Measurements from ENCODE around the gene VPS36.
"Not testable (repeated sequence)": the region's sequence is repeated elsewhere in the genome, so short reads cannot be mapped to it uniquely, and the experiment has no call there.

DNA sequence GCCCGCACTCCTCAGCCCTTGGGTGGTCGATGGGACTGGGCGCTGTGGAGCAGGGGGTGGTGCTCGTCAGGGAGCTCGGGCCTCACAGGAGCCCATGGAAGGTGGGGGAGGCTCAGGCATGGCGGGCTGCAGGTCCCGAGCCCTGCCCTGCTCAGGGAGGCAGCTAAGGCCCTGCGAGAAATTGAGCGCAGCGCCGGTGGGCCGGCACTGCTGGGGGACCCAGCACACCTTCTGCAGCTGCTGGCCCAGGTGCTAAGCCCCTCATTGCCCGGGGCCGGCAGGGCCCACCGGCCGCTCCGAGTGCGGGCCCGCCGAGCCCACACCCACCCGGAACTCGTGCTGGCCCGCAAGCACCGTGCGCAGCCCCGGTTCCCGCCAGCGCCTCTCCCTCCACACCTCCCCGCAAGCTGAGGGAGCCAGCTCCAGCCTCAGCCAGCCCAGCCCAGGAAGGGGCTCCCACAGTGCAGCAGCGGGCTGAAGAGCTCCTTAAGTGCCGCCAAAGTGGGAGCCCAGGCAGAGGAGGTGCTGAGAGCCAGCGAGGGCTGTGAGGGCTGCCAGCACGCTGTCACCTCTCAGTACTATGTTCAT lies 42.3 kb downstream of the VPS36 start:
- TF ChIP-seq, protein P1, sequence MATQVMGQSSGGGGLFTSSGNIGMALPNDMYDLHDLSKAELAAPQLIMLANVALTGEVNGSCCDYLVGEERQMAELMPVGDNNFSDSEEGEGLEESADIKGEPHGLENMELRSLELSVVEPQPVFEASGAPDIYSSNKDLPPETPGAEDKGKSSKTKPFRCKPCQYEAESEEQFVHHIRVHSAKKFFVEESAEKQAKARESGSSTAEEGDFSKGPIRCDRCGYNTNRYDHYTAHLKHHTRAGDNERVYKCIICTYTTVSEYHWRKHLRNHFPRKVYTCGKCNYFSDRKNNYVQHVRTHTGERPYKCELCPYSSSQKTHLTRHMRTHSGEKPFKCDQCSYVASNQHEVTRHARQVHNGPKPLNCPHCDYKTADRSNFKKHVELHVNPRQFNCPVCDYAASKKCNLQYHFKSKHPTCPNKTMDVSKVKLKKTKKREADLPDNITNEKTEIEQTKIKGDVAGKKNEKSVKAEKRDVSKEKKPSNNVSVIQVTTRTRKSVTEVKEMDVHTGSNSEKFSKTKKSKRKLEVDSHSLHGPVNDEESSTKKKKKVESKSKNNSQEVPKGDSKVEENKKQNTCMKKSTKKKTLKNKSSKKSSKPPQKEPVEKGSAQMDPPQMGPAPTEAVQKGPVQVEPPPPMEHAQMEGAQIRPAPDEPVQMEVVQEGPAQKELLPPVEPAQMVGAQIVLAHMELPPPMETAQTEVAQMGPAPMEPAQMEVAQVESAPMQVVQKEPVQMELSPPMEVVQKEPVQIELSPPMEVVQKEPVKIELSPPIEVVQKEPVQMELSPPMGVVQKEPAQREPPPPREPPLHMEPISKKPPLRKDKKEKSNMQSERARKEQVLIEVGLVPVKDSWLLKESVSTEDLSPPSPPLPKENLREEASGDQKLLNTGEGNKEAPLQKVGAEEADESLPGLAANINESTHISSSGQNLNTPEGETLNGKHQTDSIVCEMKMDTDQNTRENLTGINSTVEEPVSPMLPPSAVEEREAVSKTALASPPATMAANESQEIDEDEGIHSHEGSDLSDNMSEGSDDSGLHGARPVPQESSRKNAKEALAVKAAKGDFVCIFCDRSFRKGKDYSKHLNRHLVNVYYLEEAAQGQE (IDR thresholded peaks at IDR 0.05; ENCODE audit: borderline replicate concordance) = not testable (repeated sequence)
- TF ChIP-seq, protein P2, sequence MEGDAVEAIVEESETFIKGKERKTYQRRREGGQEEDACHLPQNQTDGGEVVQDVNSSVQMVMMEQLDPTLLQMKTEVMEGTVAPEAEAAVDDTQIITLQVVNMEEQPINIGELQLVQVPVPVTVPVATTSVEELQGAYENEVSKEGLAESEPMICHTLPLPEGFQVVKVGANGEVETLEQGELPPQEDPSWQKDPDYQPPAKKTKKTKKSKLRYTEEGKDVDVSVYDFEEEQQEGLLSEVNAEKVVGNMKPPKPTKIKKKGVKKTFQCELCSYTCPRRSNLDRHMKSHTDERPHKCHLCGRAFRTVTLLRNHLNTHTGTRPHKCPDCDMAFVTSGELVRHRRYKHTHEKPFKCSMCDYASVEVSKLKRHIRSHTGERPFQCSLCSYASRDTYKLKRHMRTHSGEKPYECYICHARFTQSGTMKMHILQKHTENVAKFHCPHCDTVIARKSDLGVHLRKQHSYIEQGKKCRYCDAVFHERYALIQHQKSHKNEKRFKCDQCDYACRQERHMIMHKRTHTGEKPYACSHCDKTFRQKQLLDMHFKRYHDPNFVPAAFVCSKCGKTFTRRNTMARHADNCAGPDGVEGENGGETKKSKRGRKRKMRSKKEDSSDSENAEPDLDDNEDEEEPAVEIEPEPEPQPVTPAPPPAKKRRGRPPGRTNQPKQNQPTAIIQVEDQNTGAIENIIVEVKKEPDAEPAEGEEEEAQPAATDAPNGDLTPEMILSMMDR (IDR thresholded peaks at IDR 0.05; ENCODE audit: poor library complexity, severe bottlenecking) = not testable (repeated sequence)
- not testable (repeated sequence) for TF ChIP-seq TAF1 (IDR thresholded peaks at IDR 0.05; ENCODE audit: low read depth); RAD21 (conservative IDR thresholded peaks at IDR 0.05); EP300 (conservative IDR thresholded peaks at IDR 0.05; ENCODE audit: poor library complexity, severe bottlenecking); EZH2 (IDR thresholded peaks at IDR 0.05; ENCODE audit: borderline replicate concordance, insufficient read depth, low read length, poor library complexity, severe bottlenecking)
